Measurements from ENCODE around the gene HAS3.

DNA sequence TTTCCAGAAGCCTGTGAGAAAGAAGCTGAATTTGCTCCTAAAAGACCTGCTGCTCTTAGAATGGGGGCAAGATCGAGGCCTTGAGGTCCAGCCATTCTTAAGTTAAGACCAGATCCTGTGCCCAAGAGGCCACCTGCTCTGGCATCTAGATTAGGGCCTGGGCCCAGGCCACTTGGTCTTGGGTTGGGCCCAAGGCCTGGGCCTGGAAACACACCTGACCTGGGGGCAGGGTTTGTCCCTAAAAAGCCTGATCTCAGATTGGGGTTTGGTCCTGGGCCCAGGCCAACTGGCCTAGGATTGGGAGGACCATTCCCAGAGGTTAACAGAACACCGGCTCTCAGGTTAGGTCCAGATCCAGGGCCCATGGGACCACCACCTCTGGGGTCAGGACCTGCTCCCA lies 14.1 kb downstream of the HAS3 start:
- TF ChIP-seq, protein P1, sequence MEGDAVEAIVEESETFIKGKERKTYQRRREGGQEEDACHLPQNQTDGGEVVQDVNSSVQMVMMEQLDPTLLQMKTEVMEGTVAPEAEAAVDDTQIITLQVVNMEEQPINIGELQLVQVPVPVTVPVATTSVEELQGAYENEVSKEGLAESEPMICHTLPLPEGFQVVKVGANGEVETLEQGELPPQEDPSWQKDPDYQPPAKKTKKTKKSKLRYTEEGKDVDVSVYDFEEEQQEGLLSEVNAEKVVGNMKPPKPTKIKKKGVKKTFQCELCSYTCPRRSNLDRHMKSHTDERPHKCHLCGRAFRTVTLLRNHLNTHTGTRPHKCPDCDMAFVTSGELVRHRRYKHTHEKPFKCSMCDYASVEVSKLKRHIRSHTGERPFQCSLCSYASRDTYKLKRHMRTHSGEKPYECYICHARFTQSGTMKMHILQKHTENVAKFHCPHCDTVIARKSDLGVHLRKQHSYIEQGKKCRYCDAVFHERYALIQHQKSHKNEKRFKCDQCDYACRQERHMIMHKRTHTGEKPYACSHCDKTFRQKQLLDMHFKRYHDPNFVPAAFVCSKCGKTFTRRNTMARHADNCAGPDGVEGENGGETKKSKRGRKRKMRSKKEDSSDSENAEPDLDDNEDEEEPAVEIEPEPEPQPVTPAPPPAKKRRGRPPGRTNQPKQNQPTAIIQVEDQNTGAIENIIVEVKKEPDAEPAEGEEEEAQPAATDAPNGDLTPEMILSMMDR (IDR thresholded peaks at IDR 0.05 in 2 of 3, conservative IDR thresholded peaks at IDR 0.05 in 1 of 3; ENCODE audit: borderline replicate concordance in 1 of 3, insufficient read depth in 1 of 3, low read depth in 2 of 3, low read length in 2 of 3) = no peak
- TF ChIP-seq, protein P2, sequence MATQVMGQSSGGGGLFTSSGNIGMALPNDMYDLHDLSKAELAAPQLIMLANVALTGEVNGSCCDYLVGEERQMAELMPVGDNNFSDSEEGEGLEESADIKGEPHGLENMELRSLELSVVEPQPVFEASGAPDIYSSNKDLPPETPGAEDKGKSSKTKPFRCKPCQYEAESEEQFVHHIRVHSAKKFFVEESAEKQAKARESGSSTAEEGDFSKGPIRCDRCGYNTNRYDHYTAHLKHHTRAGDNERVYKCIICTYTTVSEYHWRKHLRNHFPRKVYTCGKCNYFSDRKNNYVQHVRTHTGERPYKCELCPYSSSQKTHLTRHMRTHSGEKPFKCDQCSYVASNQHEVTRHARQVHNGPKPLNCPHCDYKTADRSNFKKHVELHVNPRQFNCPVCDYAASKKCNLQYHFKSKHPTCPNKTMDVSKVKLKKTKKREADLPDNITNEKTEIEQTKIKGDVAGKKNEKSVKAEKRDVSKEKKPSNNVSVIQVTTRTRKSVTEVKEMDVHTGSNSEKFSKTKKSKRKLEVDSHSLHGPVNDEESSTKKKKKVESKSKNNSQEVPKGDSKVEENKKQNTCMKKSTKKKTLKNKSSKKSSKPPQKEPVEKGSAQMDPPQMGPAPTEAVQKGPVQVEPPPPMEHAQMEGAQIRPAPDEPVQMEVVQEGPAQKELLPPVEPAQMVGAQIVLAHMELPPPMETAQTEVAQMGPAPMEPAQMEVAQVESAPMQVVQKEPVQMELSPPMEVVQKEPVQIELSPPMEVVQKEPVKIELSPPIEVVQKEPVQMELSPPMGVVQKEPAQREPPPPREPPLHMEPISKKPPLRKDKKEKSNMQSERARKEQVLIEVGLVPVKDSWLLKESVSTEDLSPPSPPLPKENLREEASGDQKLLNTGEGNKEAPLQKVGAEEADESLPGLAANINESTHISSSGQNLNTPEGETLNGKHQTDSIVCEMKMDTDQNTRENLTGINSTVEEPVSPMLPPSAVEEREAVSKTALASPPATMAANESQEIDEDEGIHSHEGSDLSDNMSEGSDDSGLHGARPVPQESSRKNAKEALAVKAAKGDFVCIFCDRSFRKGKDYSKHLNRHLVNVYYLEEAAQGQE (IDR thresholded peaks at IDR 0.05; ENCODE audit: low read depth) = no peak
- no peak for TF ChIP-seq SIN3A (IDR thresholded peaks at IDR 0.05; ENCODE audit: low read depth)
- TF ChIP-seq POLR2AphosphoS5 (IDR thresholded peaks at IDR 0.05; ENCODE audit: low read depth, low read length) = no peak

Data from HCT116 (cell line).